Coronary artery (tissue), 2 donors: ENCODE results near the gene TNFRSF9.

ENCODE experiments used
- DNase-seq: peaks from one replicate; pipeline ENCODE4 v3.0.0-alpha.2; 2017; ENCODE audit warnings: low spot score
- H3K27ac ChIP-seq, 2 donors: fragments of 200-600 bp; sonication (generic); one replicate each; pipeline ENCODE4 v1.5.1; 2016 to 2019
- H3K4me3 ChIP-seq: fragments of 200-600 bp; sonication (generic); 2 replicates; pipeline ENCODE4 v1.5.1; 2016; ENCODE audit warnings: mild to moderate bottlenecking, moderate library complexity
- TF ChIP-seq, protein P1 (sequence below): fragments of 200-600 bp; sonication (generic); IDR thresholded peaks from one replicate; pipeline ENCODE4 v1.5.1; 2019; ENCODE audit warnings: antibody characterized with exemption

The TNFRSF9 gene

DNA sequence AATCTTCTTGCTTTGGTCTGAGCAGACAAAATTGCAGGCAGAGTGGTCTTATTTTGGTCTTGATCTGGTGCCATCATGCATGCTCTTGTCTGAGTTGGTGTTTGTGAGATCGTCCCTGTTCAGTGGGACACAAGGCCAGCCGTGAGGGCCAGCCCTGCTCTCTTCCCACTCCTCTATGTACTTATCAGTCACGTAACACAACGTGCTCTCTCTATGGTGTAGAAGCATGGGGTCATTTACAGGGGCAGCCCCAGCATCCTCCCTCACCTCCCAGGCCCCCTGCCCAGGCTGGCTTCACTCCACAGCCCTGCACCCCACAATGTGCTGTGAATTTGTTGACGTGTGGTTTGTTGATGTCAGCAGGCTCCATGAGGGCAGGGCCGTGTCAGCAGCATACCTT lies 69.5 kb downstream of the TNFRSF9 start:
- Histone ChIP-seq H3K4me3 (no peak overlapping the region), H3K27ac (no peak overlapping the region)
- TF ChIP-seq, protein P1, sequence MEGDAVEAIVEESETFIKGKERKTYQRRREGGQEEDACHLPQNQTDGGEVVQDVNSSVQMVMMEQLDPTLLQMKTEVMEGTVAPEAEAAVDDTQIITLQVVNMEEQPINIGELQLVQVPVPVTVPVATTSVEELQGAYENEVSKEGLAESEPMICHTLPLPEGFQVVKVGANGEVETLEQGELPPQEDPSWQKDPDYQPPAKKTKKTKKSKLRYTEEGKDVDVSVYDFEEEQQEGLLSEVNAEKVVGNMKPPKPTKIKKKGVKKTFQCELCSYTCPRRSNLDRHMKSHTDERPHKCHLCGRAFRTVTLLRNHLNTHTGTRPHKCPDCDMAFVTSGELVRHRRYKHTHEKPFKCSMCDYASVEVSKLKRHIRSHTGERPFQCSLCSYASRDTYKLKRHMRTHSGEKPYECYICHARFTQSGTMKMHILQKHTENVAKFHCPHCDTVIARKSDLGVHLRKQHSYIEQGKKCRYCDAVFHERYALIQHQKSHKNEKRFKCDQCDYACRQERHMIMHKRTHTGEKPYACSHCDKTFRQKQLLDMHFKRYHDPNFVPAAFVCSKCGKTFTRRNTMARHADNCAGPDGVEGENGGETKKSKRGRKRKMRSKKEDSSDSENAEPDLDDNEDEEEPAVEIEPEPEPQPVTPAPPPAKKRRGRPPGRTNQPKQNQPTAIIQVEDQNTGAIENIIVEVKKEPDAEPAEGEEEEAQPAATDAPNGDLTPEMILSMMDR, result no peak
- DNase-seq, result no peak

DNA sequence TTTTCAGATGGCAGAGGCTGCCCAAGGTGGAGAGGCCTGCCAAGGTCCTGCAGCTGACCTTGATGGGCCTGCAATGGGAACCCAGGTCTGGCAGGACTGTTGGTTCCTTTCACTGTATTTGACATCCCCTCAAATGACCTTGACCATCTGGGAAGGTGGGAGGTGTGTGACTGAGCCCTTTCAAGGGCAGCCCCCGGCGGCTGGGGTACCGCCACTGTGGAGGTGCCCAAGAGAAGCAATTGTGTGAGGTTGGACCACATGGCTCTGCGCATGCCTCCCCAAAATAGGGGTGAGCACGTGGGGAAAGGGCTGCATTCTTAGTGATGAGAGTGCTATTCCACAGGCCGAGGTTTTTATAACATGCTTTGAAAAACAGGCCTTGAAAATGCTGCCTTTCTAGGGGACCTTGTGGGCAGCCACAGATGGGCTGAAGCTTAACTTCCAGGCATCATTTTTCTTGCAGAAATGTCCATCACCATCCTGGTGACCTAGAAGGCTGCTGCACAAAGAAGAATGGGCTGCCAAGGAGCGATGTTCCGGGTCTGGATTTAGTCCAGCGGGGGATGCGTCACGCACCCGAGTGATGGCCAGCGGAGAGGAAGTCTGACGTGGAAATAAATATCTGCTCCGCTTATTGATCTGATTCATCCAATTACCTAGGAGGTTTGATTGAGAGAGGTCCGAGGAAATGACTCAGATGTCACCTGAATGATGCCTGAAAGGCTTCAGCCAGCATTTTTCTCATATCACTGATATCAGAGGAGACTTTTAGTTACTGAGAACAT lies 71.3 kb downstream of the TNFRSF9 start:
- Histone ChIP-seq H3K4me3 (no peak overlapping the region), H3K27ac (no peak overlapping the region)
- no peak for DNase-seq
- TF ChIP-seq, protein P1, result no peak

DNA sequence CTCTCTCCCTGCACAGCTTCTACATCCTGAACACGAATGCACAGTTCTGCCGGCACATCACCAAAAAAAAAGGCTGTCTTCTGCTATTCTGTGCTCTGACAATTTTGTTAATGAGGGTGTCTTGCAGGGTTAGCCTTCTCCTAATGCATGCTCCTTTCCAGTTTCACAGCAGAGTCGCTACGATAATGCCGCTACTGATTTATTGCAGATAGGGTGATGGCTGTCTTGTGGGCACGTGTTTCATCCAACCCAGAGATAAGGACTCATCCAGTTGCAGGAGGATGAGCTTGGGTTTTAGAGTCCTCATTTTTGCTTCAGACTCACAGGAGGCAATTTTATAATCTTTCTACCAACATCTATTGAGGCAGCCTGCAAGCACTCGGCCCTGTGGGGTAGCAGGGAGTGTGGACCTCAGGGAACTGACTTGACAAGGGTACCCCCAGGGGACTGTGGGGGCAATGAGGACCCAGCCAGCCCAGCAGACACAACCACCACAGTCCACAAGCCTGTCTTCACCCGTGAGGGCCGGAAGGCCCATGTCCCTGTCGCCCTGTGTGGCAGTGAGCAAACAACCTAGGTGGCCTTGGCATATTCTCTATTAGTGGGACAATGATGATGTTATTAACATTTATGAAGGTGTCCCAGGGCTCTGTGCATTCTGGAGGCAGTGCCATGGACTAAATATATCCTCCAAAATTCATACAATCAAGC lies 72.4 kb downstream of the TNFRSF9 start:
- TF ChIP-seq, protein P1, result no peak
- H3K27ac ChIP-seq, result no peak overlapping the region
- DNase-seq, result no peak
- H3K4me3 ChIP-seq, result no peak overlapping the region

DNA sequence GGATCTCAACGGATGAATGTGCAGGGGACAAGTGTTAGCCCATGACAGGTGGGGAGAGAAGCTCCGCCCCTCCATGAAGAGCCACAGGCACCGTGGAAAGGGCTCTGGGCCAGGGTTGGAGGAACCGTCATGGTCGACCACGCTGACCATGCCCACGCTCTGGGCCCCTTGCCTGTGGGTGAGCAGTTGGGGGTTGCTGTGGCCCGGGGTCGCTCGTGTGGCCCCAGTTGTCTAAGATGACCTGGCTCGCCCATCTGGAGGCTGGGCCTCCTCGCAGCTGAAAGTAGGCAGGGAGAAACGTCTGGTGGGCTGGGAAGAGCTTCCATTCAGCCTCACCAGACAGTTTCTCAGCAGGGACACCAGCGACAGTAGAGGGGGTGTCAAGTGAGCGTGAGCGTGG lies 74.7 kb downstream of the TNFRSF9 start:
- no peak for DNase-seq
- Histone ChIP-seq H3K27ac (no peak overlapping the region), H3K4me3 (no peak overlapping the region)
- TF ChIP-seq, protein P1, result no peak
